Naive thymus-derived CD4-positive, alpha-beta T cell (primary cell): Measurements from ENCODE around the gene GOLPH3L. TPM values are rescaled to one million over a fixed set of nuclear protein-coding genes. Genes with fewer than 3 reads are reported as not detected.
"Not testable (repeated sequence)": the region's sequence is repeated elsewhere in the genome, so short reads cannot be mapped to it uniquely, and the experiment has no call there.

Experiments
- ATAC-seq: fragments of 150-1000 bp; cut with Tn5 transposase; 2 replicates; pipeline ENCODE4 v1.10.0; 2021; ENCODE audit warnings: mild to moderate bottlenecking, moderate library complexity
- CTCF ChIA-PET: fragments of 350-600 bp; sonication (Branson Sonifier 250); formaldehyde crosslinking; loops from one replicate; lab custom pipeline; 2021; ENCODE audit warnings: antibody characterized with exemption; lab: Charles Lee
- POLR2A ChIA-PET: fragments of 350-600 bp; sonication (Branson Sonifier 250); formaldehyde crosslinking; loops from one replicate; lab custom pipeline; 2021; ENCODE audit warnings: antibody characterized with exemption, inconsistent platforms; lab: Charles Lee
- DNase-seq, 9 donors: peaks; one replicate each; pipeline versions ENCODE4 v3.0.0 to v3.0.0-alpha.2; 2020 to 2022; ENCODE audit warnings: mixed read lengths in 1 of 9
- H3K27ac ChIP-seq: one replicate; pipeline ENCODE4 v1.7.0; 2013; ENCODE audit warnings: mild to moderate bottlenecking, low read depth, low read length, moderate library complexity
- H3K27me3 ChIP-seq, 2 donors: one replicate each; pipeline ENCODE4 v1.7.0; 2013; ENCODE audit warnings: low read length in 2 of 2, mild to moderate bottlenecking in 2 of 2, moderate library complexity in 2 of 2; ENCODE audit not compliant: control insufficient read depth in 2 of 2, insufficient read depth in 2 of 2
- H3K36me3 ChIP-seq, 3 experiments: 1 replicate in 2 of 3; 2 replicates in 1 of 3; pipeline ENCODE4 v1.7.0; 2013; ENCODE audit warnings: low read length in 3 of 3, mild to moderate bottlenecking in 3 of 3, moderate library complexity in 1 of 3; ENCODE audit not compliant: insufficient read depth in 3 of 3, control insufficient read depth in 2 of 3
- H3K4me1 ChIP-seq, 2 donors: one replicate each; pipeline ENCODE4 v1.7.0; 2013; ENCODE audit warnings: low read length in 2 of 2, mild to moderate bottlenecking in 2 of 2, moderate library complexity in 1 of 2; ENCODE audit not compliant: control insufficient read depth in 2 of 2, insufficient read depth in 2 of 2
- H3K4me3 ChIP-seq: 2 replicates; pipeline ENCODE4 v1.7.0; 2013; ENCODE audit warnings: mild to moderate bottlenecking, low read length
- H3K9me3 ChIP-seq, 3 experiments: 1 replicate in 2 of 3; 2 replicates in 1 of 3; pipeline ENCODE4 v1.7.0; 2013; ENCODE audit warnings: low read length in 3 of 3; ENCODE audit not compliant: control insufficient read depth in 2 of 3
- H3K27ac Mint-ChIP-seq, 9 donors: one replicate each; pipeline ENCODE4 v1.8.0; 2020 to 2022; ENCODE audit warnings: mixed read lengths in 9 of 9, mild to moderate bottlenecking in 8 of 9, moderate library complexity in 5 of 9, inconsistent platforms in 2 of 9
- H3K27me3 Mint-ChIP-seq, 5 donors: one replicate each; pipeline ENCODE4 v1.8.0; 2021 to 2022; ENCODE audit warnings: mixed read lengths in 5 of 5, mild to moderate bottlenecking in 1 of 5
- H3K36me3 Mint-ChIP-seq, 5 donors: one replicate each; pipeline ENCODE4 v1.8.0; 2020 to 2022; ENCODE audit warnings: mixed read lengths in 5 of 5, mild to moderate bottlenecking in 3 of 5, inconsistent platforms in 1 of 5
- H3K4me1 Mint-ChIP-seq, 7 donors: one replicate each; pipeline ENCODE4 v1.8.0; 2020 to 2022; ENCODE audit warnings: mixed read lengths in 7 of 7, mild to moderate bottlenecking in 3 of 7, inconsistent platforms in 1 of 7
- H3K4me3 Mint-ChIP-seq, 10 donors: one replicate each; pipeline ENCODE4 v1.8.0; 2020 to 2022; ENCODE audit warnings: mild to moderate bottlenecking in 10 of 10, mixed read lengths in 10 of 10, moderate library complexity in 6 of 10, inconsistent platforms in 2 of 10
- H3K9me3 Mint-ChIP-seq, 11 donors: one replicate each; pipeline ENCODE4 v1.8.0; 2020 to 2022; ENCODE audit warnings: mixed read lengths in 11 of 11, mild to moderate bottlenecking in 4 of 11, inconsistent platforms in 1 of 11, moderate library complexity in 1 of 11
- intact Hi-C, 2 donors: fragments of 100-400 bp; cut with micrococcal nuclease; formaldehyde crosslinking; loops; one replicate each; pipeline ENCODE4 v1.15.1; 2023
- polyA plus RNA-seq, 2 donors: library from polyadenylated mRNA; unstranded; fragments of 300-500 nt; fragmentation: Illumina TruSeq; gene quantifications; one replicate each; pipeline ENCODE4 v1.2.3, GENCODE V29; 2021
- total RNA-seq, 6 experiments: library from RNA in 5 of 6; stranded (reverse) in 5 of 6; gene quantifications; 1 replicate in 5 of 6; 2 replicates in 1 of 6; pipeline ENCODE4 v1.2.3 and lab custom pipeline; 2021 to 2026

Gene GOLPH3L
- total and polyA plus RNA-seq, 7 experiments from 2014 or later = 8.7 to 32.1 (median 23.6) TPM

DNA sequence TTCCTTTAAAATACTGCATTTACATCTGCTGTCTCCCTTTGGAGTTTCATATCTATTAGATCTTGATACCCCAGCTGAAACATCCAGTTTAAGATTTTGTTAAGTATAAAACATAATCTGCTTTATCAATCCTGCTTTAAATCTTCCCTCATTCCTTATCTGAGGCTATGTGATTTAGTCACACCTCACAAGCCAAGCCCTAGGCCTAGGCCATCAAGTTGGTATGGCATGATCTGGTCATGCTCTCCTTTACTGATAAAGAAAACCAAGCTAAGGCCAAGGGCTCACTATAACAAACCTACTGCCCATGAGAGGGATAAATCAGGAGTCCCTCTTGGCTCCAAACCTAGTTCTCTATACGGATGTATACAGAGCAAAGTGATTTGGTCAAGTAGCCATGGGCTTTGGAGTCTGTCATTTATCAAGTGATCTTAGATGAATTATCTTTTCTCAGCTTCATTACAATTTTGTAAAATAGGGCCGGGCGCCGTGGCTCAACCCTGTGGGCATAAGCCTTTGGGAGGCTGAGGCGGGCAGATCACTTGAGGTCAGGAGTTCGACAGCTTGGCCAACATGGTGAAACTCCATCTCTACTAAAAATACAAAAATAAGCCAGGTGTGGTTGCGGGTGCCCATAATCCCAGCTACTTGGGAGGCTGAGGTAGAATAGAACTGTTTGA is 90.4 kb downstream of the GOLPH3L start:
- Mint-ChIP-seq H3K9me3 (no peaks in the 10 kb centered on the region), H3K4me3 (no peak overlapping the region), H3K27me3 (no peaks in the 10 kb centered on the region), H3K4me1 (peaks cover 4 to 22% (median 18%) of the 10 kb centered on the region in 7 donors), H3K36me3 (peaks cover 0 to 14% (median 5%) of the 10 kb centered on the region in 5 donors), H3K27ac (peak overlapping the region in 3 of 9 donors; percentile 34 to 65 (median 53))
- no peak overlapping the region for H3K4me3 ChIP-seq
- H3K36me3 ChIP-seq = peaks cover 0 to 4% (median 0%) of the 10 kb centered on the region in 3 experiments
- intact Hi-C loops = no loop called here
- peaks cover 9 to 10% of the 10 kb centered on the region in 2 donors for H3K4me1 ChIP-seq
- DNase-seq (no peak), ATAC-seq (no peak)
- no peak overlapping the region for H3K27ac ChIP-seq
- no peaks in the 10 kb centered on the region for H3K9me3 ChIP-seq
- ChIA-PET POLR2A (interaction anchor here (0.9 to 1.3 kb wide), 2 partner anchors 13 to 23 kb away, joined by 4 read pairs; partner anchors contain the start of gene ENSA), CTCF (interaction anchor here (0.6 to 1.5 kb wide), 4 partner anchors 16 to 46 kb away, joined by 3 to 5 read pairs (median 4); partner anchors contain the start of gene ENSA)
- H3K27me3 ChIP-seq = no peaks in the 10 kb centered on the region

DNA sequence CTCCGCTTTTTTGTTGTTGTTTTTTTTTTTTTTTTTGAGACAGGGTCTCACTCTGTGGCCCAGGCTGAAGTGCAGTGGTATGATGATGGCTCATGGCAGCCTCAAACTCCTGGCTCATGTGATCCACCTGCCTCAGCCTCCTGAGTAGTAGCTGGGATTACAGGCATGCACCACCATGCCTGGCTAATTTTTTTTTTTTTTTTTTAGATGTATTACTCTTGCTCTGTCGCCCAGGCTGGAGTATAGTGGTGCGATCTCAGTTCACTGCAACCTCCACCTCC is 91.6 kb downstream of the GOLPH3L start:
- peak overlapping the region in 2 of 9 donors; percentile 23 to 31 for H3K27ac Mint-ChIP-seq
- not testable (repeated sequence) for H3K9me3 ChIP-seq, H3K27me3 Mint-ChIP-seq, H3K36me3 ChIP-seq, DNase-seq, H3K27me3 ChIP-seq, H3K4me3 Mint-ChIP-seq, H3K4me1 ChIP-seq, H3K9me3 Mint-ChIP-seq, H3K4me3 ChIP-seq, H3K27ac ChIP-seq, ATAC-seq
- H3K4me1 Mint-ChIP-seq = peaks cover 0 to 15% (median 11%) of the 10 kb centered on the region in 7 donors
- H3K36me3 Mint-ChIP-seq = peaks cover 0 to 14% (median 0%) of the 10 kb centered on the region in 5 donors
- intact Hi-C loops = loop anchor here in 1 of 2 donors (2.0 kb wide), 1 partner anchor 15 kb away; no protein-coding TSS in a partner anchor
- ChIA-PET POLR2A (interaction anchor here (0.6 to 1.4 kb wide), 2 partner anchors 24 to 636 kb away, joined by 3 to 4 read pairs; partner anchors contain the start of gene ENSA), CTCF (interaction anchor here (1.5 kb wide), 1 partner anchor 45 kb away, joined by 4 read pairs; no protein-coding TSS in a partner anchor)

- intact Hi-C loops = loop anchor here in 1 of 2 donors (2.0 kb wide), 1 partner anchor 17 kb away; no protein-coding TSS in a partner anchor
- H3K27ac ChIP-seq = no peak overlapping the region
- no peak for ATAC-seq
Observed at GRCh38 chr1:150604226-150604588, 92.7 kb downstream of the GOLPH3L start.

GRCh38 chr1:150603711-150604110 is 93.2 kb downstream of the GOLPH3L start:
- DNase-seq (no peak), ATAC-seq (no peak)
- peak overlapping the region in 4 of 9 donors; percentile 10 to 82 (median 45) for H3K27ac Mint-ChIP-seq
- Histone ChIP-seq H3K27ac (no peak overlapping the region), H3K36me3 (no peaks in the 10 kb centered on the region), H3K4me1 (no peaks in the 10 kb centered on the region), H3K4me3 (no peak overlapping the region), H3K27me3 (no peaks in the 10 kb centered on the region), H3K9me3 (no peaks in the 10 kb centered on the region)
- no peaks in the 10 kb centered on the region for H3K9me3 Mint-ChIP-seq
- H3K27me3 Mint-ChIP-seq = no peaks in the 10 kb centered on the region
- no peak overlapping the region for H3K4me3 Mint-ChIP-seq
- POLR2A ChIA-PET = no interaction called here
- peaks cover 0 to 12% (median 6%) of the 10 kb centered on the region in 7 donors for H3K4me1 Mint-ChIP-seq
- intact Hi-C loops = loop anchor here in 1 of 2 donors (2.0 kb wide), 1 partner anchor 17 kb away; no protein-coding TSS in a partner anchor
- CTCF ChIA-PET = interaction anchor here (0.6 to 1.5 kb wide), 3 partner anchors 8 to 43 kb away, joined by 3 to 5 read pairs (median 4); no protein-coding TSS in a partner anchor
- peaks cover 0 to 17% (median 0%) of the 10 kb centered on the region in 5 donors for H3K36me3 Mint-ChIP-seq

More at GRCh38 chr1:150604226-150604588, 92.7 kb downstream of the GOLPH3L start:
- Histone ChIP-seq H3K4me1 (no peaks in the 10 kb centered on the region), H3K9me3 (no peaks in the 10 kb centered on the region), H3K36me3 (peaks cover 0 to 2% (median 0%) of the 10 kb centered on the region in 3 experiments), H3K27me3 (no peaks in the 10 kb centered on the region), H3K4me3 (no peak overlapping the region)
- ChIA-PET CTCF (interaction anchor here (1.5 kb wide), 2 partner anchors 44 kb away, joined by 4 to 5 read pairs; no protein-coding TSS in a partner anchor), POLR2A (interaction anchor here (0.7 kb wide), 1 partner anchor 26 kb away, joined by 3 read pairs; no protein-coding TSS in a partner anchor)
- DNase-seq = no peak
- peaks cover 0 to 19% (median 0%) of the 10 kb centered on the region in 5 donors for H3K36me3 Mint-ChIP-seq
- peaks cover 0 to 12% (median 6%) of the 10 kb centered on the region in 7 donors for H3K4me1 Mint-ChIP-seq
- no peak overlapping the region for H3K4me3 Mint-ChIP-seq
- peak overlapping the region in 7 of 9 donors; percentile 2 to 75 (median 58) for H3K27ac Mint-ChIP-seq
- no peaks in the 10 kb centered on the region for H3K9me3 Mint-ChIP-seq
- no peaks in the 10 kb centered on the region for H3K27me3 Mint-ChIP-seq

GRCh38 chr1:150602372-150602771 is 94.6 kb downstream of the GOLPH3L start:
- ATAC-seq, H3K27ac Mint-ChIP-seq, DNase-seq, H3K9me3 ChIP-seq, intact Hi-C loops, CTCF ChIA-PET, POLR2A ChIA-PET, H3K36me3 ChIP-seq, H3K4me3 ChIP-seq, H3K27ac ChIP-seq, H3K4me1 ChIP-seq, H3K27me3 ChIP-seq, H3K9me3 Mint-ChIP-seq, H3K27me3 Mint-ChIP-seq, H3K4me3 Mint-ChIP-seq: not testable (repeated sequence)
- Mint-ChIP-seq H3K36me3 (peaks cover 0 to 17% (median 0%) of the 10 kb centered on the region in 5 donors), H3K4me1 (peaks cover 0 to 12% (median 6%) of the 10 kb centered on the region in 7 donors)

GRCh38 chr1:150601540-150601939 is 95.4 kb downstream of the GOLPH3L start:
- H3K9me3 ChIP-seq = no peaks in the 10 kb centered on the region

More at GRCh38 chr1:150601540-150601939, 95.4 kb downstream of the GOLPH3L start:
- POLR2A ChIA-PET = no interaction called here
- Histone ChIP-seq H3K36me3 (no peaks in the 10 kb centered on the region), H3K4me3 (no peak overlapping the region), H3K27me3 (no peaks in the 10 kb centered on the region), H3K27ac (no peak overlapping the region), H3K4me1 (no peaks in the 10 kb centered on the region)
- Mint-ChIP-seq H3K4me1 (peaks cover 2 to 16% (median 6%) of the 10 kb centered on the region in 7 donors), H3K4me3 (no peak overlapping the region), H3K9me3 (no peaks in the 10 kb centered on the region), H3K27ac (peak overlapping the region in 2 of 9 donors; percentile 10 to 19), H3K36me3 (peaks cover 0 to 20% (median 0%) of the 10 kb centered on the region in 5 donors), H3K27me3 (no peaks in the 10 kb centered on the region)
- no peak for DNase-seq
- intact Hi-C loops = no loop called here
- no peak for ATAC-seq
- CTCF ChIA-PET = no interaction called here
